Activated naive CD8-positive, alpha-beta T cell (primary cell): Measurements from ENCODE around the gene ZMPSTE24.
A peak's percentile ranks its signal among the peaks of the same experiment; 100 is the strongest.

Experiments used
- H3K27ac Mint-ChIP-seq: one replicate; pipeline ENCODE4 v1.8.0; 2021; ENCODE audit warnings: mixed read lengths
- H3K27me3 Mint-ChIP-seq: one replicate; pipeline ENCODE4 v1.8.0; 2021; ENCODE audit warnings: mixed read lengths
- H3K36me3 Mint-ChIP-seq: one replicate; pipeline ENCODE4 v1.8.0; 2021; ENCODE audit warnings: mixed read lengths
- H3K4me1 Mint-ChIP-seq: one replicate; pipeline ENCODE4 v1.8.0; 2021; ENCODE audit warnings: low read depth, mixed read lengths
- H3K4me3 Mint-ChIP-seq: one replicate; pipeline ENCODE4 v1.8.0; 2021; ENCODE audit warnings: mild to moderate bottlenecking, mixed read lengths
- H3K9me3 Mint-ChIP-seq: one replicate; pipeline ENCODE4 v1.8.0; 2021; ENCODE audit warnings: low read depth, mixed read lengths

ZMPSTE24 gene

DNA sequence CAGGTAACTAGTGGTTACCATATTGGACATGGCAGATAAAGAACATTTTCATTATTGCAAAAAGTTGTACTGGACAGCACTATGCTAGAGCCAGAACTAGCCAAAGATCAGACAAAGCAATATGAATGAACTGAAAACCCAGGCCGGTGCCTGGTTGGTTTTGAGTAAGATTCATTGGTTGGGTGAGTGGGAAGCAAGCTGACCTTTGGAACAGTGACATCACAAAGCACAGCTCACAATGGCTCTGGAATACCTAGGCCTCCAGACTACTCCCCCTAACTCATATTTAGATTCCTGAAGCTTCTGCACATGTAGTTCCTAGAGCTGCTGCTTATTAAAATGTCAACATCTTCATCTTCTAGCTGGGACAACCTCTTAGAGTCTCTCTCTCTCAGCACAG is 10.4 kb upstream of the ZMPSTE24 start, which contains the start of gene TMCO2:
Gene TMCO2 (plus strand): TSS at position 283 of the 400 bp plus-strand sequence. CDS start 57 bp downstream, at position 340.
- Mint-ChIP-seq H3K27ac (no peak within 1 kb of the TSS), H3K4me1 (peaks cover 11% of the 10 kb centered on the region), H3K27me3 (no peaks in the 10 kb centered on the region), H3K4me3 (no peak within 1 kb of the TSS), H3K36me3 (peaks cover 2% of the 10 kb centered on the region), H3K9me3 (no peaks in the 10 kb centered on the region)

DNA sequence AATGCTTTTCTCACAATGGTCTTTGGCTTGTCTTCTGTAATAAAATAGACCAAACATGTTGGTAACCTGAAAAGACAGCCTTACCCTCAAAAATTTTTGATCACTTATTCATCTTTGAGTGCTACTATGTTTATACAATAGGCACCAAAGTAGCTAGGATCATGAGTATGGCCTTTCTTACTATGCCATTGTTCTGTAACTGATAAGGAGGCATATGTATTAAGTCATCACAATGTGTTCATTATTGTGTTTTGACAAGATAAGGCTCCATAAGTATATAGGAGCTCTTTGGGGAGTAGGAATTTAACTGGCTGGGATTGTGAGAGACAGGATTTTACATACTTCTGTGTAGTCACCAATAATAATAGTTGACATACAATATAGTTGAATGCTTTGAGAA is 9.6 kb upstream of the ZMPSTE24 start:
- peaks cover 2% of the 10 kb centered on the region for H3K36me3 Mint-ChIP-seq
- H3K4me3 Mint-ChIP-seq = no peak overlapping the region
- no peaks in the 10 kb centered on the region for H3K27me3 Mint-ChIP-seq
- H3K4me1 Mint-ChIP-seq = peaks cover 11% of the 10 kb centered on the region
- no peaks in the 10 kb centered on the region for H3K9me3 Mint-ChIP-seq
- no peak overlapping the region for H3K27ac Mint-ChIP-seq

DNA sequence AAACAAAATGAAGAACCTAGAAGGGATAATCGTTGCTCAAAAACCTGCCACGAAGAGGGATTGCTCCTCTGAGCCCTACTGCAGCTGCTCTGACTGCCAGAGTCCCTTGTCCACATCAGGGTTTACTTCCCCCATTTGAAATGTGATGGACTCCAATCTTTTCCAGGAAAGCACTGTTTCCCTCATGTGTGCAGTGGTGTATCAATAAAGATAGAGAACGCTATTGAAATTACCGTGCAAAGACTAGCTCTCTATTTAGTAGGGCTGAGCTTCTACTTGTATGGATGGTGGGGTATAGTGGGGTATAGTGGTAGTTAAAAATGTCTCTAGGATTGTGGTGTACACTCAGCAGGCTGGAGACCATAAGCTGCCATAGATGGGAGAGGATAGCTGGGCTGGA is 6.6 kb upstream of the ZMPSTE24 start:
- peak overlapping the region; percentile 22 for H3K27ac Mint-ChIP-seq
- peaks cover 23% of the 10 kb centered on the region for H3K4me1 Mint-ChIP-seq
- peaks cover 6% of the 10 kb centered on the region for H3K36me3 Mint-ChIP-seq
- no peaks in the 10 kb centered on the region for H3K9me3 Mint-ChIP-seq
- no peaks in the 10 kb centered on the region for H3K27me3 Mint-ChIP-seq
- H3K4me3 Mint-ChIP-seq = no peak overlapping the region

DNA sequence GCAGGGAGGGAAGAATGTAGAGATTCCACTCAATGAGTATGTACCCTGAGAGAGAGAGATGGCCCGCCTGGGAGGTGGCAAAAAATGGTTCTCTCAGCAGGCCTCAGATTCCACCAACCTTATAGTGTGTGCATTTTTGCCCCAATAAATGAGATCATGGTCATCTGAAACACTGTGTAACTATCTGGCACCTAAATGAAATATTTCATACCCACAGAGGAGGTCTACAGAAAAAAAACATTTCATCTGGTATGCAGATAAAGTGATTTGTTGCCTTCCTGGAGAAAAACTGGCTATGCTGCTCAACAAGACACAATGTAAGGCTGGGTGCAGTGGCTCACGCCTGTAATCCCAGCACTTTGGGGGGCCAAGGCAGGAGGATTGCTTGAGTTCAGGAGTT is 5.4 kb upstream of the ZMPSTE24 start:
- Mint-ChIP-seq H3K27ac (no peak overlapping the region), H3K9me3 (no peaks in the 10 kb centered on the region), H3K4me1 (peaks cover 30% of the 10 kb centered on the region)

DNA sequence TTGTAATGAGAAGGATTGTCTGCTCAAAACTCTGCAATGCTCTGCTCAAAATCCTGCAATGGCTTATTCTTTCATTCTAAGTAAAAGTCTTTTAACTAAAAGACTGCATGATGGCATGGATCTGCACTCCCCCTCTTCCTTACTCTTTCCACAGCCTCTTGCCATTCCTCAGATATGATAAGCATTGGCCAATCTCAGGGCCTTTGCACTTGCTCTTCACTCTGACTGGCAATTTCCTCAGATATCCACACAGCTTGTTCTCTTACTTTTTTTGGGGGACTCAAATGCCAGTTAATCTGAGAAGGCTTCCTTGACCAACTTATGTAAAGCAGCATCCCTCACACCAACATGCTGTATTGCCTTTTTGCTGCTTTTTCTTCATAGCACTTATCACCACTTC is 2.8 kb upstream of the ZMPSTE24 start:
- no peak overlapping the region for H3K4me3 Mint-ChIP-seq
- H3K27me3 Mint-ChIP-seq = no peaks in the 10 kb centered on the region
- peaks cover 6% of the 10 kb centered on the region for H3K36me3 Mint-ChIP-seq
- H3K9me3 Mint-ChIP-seq = no peaks in the 10 kb centered on the region
- H3K27ac Mint-ChIP-seq = peak overlapping the region; percentile 58
- H3K4me1 Mint-ChIP-seq = peaks cover 39% of the 10 kb centered on the region

More for the DNA sequence above, 5.4 kb upstream of the ZMPSTE24 start:
- Mint-ChIP-seq H3K36me3 (peaks cover 6% of the 10 kb centered on the region), H3K27me3 (no peaks in the 10 kb centered on the region), H3K4me3 (no peak overlapping the region)

DNA sequence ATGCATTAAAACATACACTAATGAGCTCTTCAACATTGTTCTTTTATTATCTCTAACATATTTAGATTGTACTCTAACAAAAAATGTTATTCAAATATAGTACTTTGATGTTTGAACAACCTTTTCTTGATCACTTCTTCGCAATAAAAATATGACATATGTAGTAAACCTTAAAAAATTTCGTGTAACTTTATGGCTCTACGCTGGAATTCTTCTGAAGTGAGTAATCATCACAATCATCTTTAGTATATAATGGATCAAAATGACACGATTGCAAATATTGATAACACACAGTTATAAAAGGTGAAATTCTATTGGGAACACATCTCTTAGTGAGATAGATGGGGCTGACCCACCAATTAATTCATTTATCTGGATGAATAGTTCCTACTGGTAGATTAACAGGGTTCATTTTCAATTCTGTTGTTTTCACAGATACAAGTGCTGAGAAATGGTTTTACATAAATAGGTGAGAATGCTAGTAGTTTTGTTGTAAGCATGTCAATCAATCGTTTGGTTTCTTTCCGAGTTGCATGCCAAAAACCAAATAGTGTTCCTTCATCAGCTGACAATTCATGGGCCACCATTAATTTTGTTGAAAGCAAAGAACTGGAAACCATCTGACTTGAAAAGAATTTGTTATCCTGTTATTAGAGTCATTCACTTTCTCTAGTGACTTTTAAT is 1.5 kb upstream of the ZMPSTE24 start:
- no peaks in the 10 kb centered on the region for H3K9me3 Mint-ChIP-seq
- H3K27me3 Mint-ChIP-seq = no peaks in the 10 kb centered on the region
- peaks cover 8% of the 10 kb centered on the region for H3K36me3 Mint-ChIP-seq
- peak overlapping the region; percentile 98 for H3K4me3 Mint-ChIP-seq
- H3K27ac Mint-ChIP-seq = peak overlapping the region; percentile 100
- H3K4me1 Mint-ChIP-seq = peaks cover 44% of the 10 kb centered on the region

DNA sequence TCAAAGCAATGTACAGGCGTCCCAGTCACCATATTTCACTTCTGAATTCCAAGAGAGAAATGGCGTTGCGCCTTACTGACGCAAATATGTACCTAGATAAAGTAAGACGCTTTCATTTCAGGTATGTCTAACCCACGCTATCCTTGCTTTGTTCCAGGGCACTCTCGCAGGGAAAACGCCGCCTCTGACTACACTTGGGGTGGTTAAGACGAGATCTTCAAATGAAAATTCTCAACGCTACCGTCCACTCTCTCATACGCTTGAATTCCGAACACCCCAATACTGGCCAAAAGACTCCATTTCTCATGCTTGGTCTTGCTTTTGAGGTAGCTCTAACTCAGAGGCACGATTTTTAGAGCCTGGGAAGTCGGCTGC is 736 bp upstream of the ZMPSTE24 start:
- H3K27ac Mint-ChIP-seq = peak overlapping the region; percentile 100
- no peaks in the 10 kb centered on the region for H3K9me3 Mint-ChIP-seq
- H3K4me1 Mint-ChIP-seq = peaks cover 48% of the 10 kb centered on the region
- H3K27me3 Mint-ChIP-seq = no peaks in the 10 kb centered on the region
- peaks cover 11% of the 10 kb centered on the region for H3K36me3 Mint-ChIP-seq
- peak overlapping the region; percentile 98 for H3K4me3 Mint-ChIP-seq

DNA sequence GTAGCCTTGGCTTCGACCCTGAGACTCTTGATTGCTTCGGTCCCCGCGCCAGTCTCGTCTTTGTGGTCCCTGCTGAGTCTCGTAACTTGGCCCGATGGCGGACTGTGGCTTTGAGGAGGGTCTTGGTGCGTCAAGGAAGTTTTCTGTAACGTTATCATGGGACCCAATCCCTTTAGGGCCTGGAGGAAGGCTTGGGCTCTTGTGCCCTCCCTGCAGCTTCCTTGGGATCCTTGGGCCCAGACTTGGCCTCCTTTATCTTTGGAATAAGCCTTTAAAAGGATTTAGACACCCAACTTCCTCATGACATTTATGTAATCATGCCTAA is 371 bp downstream of the ZMPSTE24 start:
- Mint-ChIP-seq H3K36me3 (peaks cover 17% of the 10 kb centered on the region), H3K4me1 (peaks cover 57% of the 10 kb centered on the region)

DNA sequence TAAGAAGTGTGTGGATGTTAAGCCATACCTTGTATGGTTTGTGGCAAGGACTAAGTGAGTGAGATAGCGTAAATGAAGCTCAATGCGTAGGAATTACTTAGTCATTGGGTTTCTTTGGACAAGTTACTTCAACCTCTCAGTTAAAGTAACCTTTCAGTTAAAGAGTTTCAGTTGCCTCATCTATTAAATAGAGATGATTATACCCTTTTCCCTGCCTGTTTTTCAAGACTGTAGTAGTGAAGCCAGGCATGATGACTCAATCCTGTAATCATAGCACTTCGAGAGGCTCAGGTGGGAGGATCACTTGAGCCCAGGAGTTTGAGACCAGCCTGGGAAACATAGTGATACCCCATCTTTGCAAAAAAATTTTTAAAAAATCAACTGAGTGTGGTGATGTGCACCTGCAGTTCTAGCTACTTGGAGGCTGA is 6.3 kb downstream of the ZMPSTE24 start:
- H3K27me3 Mint-ChIP-seq = no peaks in the 10 kb centered on the region
- H3K4me1 Mint-ChIP-seq = peaks cover 58% of the 10 kb centered on the region
- no peaks in the 10 kb centered on the region for H3K9me3 Mint-ChIP-seq
- peaks cover 18% of the 10 kb centered on the region for H3K36me3 Mint-ChIP-seq
- peak overlapping the region; percentile 44 for H3K4me3 Mint-ChIP-seq
- H3K27ac Mint-ChIP-seq = peak overlapping the region; percentile 86

More for the DNA sequence above, 371 bp downstream of the ZMPSTE24 start:
- H3K27ac Mint-ChIP-seq = peak overlapping the region; percentile 100
- H3K4me3 Mint-ChIP-seq = peak overlapping the region; percentile 98
- no peaks in the 10 kb centered on the region for H3K9me3 Mint-ChIP-seq
- H3K27me3 Mint-ChIP-seq = no peaks in the 10 kb centered on the region

DNA sequence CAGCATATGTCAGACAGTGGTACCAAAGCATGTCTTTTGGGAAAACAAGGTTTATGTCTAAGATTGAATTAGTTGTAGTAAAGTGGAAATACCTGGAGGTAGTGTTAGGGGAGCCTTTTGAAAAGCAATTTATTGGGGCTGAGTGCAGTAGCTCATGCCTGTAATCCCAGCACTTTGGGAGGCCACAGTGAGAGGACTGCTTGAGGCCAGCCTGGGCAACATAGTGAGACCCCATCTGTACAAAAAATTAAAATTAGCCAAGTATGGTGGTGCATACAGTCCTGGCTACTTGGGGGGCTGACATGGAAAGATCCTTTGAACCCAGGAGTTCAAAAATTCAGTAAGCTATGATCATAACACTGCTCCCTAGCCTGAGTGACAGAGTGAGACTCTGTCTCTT is 7.3 kb downstream of the ZMPSTE24 start:
- Mint-ChIP-seq H3K36me3 (peaks cover 22% of the 10 kb centered on the region), H3K4me3 (no peak overlapping the region), H3K27me3 (no peaks in the 10 kb centered on the region), H3K27ac (peak overlapping the region; percentile 54), H3K9me3 (no peaks in the 10 kb centered on the region), H3K4me1 (peaks cover 57% of the 10 kb centered on the region)

DNA sequence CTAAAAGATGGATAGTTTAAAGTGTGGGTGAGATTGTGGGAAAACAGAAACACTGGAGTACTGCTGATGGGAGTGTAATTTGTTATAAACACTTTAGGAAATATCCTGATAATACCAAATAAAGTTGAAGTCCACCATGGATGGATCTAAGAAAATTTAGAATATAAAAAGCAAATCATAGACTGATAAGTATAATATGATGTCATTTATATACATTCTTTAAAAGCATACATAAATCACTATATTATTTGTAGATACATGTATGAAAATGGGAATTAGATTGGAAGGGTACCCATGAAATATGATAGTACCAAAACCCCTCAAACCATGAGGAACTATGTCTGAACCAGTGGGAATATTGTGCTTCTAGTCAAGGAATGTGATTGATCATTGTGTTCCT is 7.9 kb downstream of the ZMPSTE24 start:
- H3K27me3 Mint-ChIP-seq = no peaks in the 10 kb centered on the region
- peaks cover 24% of the 10 kb centered on the region for H3K36me3 Mint-ChIP-seq
- H3K27ac Mint-ChIP-seq = no peak overlapping the region
- H3K4me1 Mint-ChIP-seq = peaks cover 55% of the 10 kb centered on the region
- no peaks in the 10 kb centered on the region for H3K9me3 Mint-ChIP-seq
- H3K4me3 Mint-ChIP-seq = no peak overlapping the region

DNA sequence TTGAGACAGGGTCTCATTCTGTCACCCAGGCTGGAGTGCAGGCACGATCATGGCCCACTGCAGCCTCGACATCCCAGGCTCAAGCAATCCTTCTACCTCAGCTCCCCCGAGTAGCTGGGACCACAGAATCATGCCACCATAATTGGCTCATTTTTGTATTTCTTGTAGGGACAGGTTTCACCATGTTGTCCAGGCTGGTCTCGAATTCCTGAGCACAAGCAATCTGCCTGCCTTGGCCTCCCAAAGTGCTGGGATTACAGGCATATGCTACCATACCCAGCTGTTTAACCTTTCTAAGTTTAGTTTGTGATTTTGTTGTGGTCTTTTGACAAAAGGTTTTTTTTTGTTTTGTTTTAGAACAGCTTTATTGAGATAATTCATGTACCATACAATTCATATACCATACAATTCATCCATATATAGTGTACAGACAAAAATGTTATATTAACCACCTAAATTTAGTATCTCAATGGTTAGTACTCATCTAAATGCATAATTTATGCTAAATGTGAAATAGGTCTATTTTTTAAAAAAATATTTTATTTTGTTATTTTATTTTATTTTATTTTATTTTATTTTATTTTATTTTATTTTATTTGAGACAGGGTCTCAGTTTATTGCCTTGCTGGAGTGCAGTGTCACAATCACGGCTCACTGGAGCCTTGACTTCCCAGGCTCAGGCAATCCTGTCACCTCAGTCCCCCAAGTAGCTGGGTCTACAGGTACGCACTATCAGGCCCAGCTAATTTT is 8.9 kb downstream of the ZMPSTE24 start:
- Mint-ChIP-seq H3K36me3 (peaks cover 24% of the 10 kb centered on the region), H3K4me1 (peaks cover 50% of the 10 kb centered on the region), H3K27me3 (no peaks in the 10 kb centered on the region), H3K9me3 (no peaks in the 10 kb centered on the region), H3K4me3 (no peak overlapping the region), H3K27ac (no peak overlapping the region)

DNA sequence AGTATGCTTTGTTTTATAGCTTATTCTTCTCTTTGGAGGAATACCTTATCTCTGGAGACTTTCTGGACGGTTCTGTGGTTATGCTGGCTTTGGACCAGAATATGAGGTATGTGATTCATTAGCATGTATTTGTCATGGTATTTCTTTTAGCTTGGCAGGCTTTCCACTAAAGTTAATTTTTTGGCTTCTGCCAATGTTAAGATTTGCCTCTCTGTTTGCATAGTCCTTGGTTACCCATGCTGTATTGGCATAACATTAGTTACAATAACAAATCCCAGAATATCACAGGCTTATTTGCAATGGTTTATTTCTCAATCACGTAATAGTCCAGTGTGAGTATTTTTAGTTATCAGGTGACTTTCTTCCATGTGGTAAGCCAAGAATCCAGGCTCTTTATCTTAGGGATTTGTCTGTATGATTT is 9.7 kb downstream of the ZMPSTE24 start:
- H3K4me1 Mint-ChIP-seq = peaks cover 44% of the 10 kb centered on the region
- no peaks in the 10 kb centered on the region for H3K9me3 Mint-ChIP-seq
- peaks cover 19% of the 10 kb centered on the region for H3K36me3 Mint-ChIP-seq
- no peak overlapping the region for H3K4me3 Mint-ChIP-seq
- H3K27ac Mint-ChIP-seq = no peak overlapping the region
- no peaks in the 10 kb centered on the region for H3K27me3 Mint-ChIP-seq

DNA sequence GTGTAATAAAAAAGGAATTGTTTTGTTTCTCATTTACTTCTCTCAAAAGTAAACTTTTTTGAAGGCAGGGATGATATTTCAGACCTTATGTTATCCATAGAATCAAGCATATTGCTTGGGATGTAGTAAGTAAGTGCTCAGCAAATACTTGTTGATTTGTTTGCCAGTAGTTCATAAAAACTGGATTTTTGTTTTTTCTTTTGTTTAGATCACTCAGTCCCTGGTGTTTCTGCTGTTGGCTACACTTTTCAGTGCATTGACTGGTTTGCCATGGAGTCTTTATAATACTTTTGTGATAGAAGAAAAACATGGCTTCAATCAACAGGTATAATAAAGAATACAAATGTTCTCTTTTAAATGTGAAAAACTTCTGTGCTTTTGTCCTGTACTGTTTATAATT is 10.2 kb downstream of the ZMPSTE24 start:
- Mint-ChIP-seq H3K27ac (no peak overlapping the region), H3K27me3 (no peaks in the 10 kb centered on the region), H3K4me3 (no peak overlapping the region), H3K36me3 (peaks cover 18% of the 10 kb centered on the region), H3K4me1 (peaks cover 39% of the 10 kb centered on the region), H3K9me3 (no peaks in the 10 kb centered on the region)

DNA sequence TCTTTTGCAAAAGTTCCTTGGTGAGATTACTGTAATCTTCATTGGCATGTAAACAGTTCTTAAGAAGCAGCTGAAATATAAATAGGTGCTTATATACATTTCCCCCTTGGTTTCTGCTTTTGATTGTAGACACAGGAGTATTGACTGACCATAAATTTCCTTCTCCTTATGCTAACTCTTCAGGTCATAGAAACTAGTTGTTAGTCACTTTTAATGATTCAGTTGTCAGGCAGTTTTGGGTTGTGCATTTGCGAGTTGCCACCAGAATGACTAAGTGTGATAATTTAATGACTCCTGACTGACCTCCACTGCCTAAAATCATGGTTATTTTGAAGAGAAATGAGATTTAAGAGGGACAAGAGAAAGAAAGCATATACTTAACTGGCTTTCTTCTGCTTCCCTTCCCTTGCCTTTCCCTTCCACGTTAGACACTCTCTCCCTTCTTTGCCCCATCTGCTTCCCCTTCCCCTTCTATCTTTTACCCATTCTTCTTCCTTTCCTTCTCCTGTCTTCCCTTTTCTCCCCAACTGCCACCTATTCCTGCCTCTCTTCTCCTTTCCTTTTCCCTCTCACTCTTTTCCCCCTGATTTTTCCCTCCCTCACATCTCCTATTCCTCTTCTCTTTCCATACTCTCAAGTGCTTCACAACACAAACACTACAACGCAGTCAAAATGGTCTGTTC is 12.3 kb downstream of the ZMPSTE24 start:
- Mint-ChIP-seq H3K36me3 (peaks cover 19% of the 10 kb centered on the region), H3K27ac (peak overlapping the region; percentile 79), H3K4me1 (peaks cover 22% of the 10 kb centered on the region), H3K4me3 (no peak overlapping the region), H3K27me3 (no peaks in the 10 kb centered on the region), H3K9me3 (no peaks in the 10 kb centered on the region)
